Measurements from ENCODE around the gene DHRSX.

GRCh38 chrX:2263203-2263602, 237.6 kb downstream of the DHRSX start:
- TF ChIP-seq POLR2A (IDR thresholded peaks at IDR 0.05): no peak
- TF ChIP-seq CTCF (IDR thresholded peaks at IDR 0.05): no peak
